GM21786 (cell line): ENCODE data around the gene OR4M1.
"Not testable (repeated sequence)": the region's sequence is repeated elsewhere in the genome, so short reads cannot be mapped to it uniquely, and the experiment has no call there.

Experiments
- ATAC-seq: cut with Tn5 transposase; IDR thresholded peaks from one replicate; pipeline ENCODE4 v1.9.1; 2021; ENCODE audit not compliant: unreplicated experiment

OR4M1 gene, protein sequence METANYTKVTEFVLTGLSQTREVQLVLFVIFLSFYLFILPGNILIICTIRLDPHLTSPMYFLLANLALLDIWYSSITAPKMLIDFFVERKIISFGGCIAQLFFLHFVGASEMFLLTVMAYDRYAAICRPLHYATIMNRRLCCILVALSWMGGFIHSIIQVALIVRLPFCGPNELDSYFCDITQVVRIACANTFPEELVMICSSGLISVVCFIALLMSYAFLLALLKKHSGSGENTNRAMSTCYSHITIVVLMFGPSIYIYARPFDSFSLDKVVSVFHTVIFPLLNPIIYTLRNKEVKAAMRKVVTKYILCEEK

DNA sequence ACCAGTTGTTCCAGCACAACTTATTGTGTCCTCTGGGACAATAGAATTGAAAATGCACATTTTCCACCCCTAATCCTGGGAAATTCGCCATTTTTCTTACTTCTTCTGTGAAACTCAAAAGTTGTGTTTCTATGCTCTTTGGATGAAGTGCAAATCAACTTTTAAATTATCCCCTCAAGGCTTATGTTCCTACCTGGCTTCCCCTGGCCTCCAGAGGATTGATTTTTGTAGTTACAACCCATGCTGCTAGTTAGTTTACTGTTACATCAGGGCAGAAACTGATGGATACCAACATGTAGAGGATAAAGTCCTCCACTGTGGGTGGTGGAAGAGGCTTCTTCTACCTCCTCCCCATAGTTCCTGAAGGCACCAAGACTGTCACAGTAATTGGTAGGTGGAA is at the start of gene OR4M1:
OR4M1 (plus strand) TSS at position 301 of the 400 bp plus-strand sequence. CDS start 6,819 bp downstream, outside the sequence.
- ATAC-seq = not testable (repeated sequence)

DNA sequence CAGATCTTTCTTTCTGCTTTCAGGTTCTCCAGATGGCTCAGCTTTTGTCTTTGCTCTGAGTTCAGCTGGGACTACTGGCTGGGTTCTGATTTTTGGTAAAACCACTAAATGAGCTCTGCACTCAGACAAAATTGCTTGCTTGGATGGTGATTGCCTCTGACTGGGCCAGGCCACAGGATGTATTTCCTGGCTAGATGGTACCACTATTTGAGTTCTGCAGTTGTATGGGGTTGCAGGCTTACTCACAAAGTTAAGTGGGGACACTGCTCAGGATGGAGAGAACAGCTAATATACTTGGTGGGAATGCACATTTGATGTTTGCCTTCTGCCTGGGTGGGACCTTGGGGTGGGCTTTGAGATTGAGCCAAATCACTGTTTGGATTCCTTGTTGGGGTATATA is 43.9 kb upstream of the OR4M1 start:
- no peak for ATAC-seq

DNA sequence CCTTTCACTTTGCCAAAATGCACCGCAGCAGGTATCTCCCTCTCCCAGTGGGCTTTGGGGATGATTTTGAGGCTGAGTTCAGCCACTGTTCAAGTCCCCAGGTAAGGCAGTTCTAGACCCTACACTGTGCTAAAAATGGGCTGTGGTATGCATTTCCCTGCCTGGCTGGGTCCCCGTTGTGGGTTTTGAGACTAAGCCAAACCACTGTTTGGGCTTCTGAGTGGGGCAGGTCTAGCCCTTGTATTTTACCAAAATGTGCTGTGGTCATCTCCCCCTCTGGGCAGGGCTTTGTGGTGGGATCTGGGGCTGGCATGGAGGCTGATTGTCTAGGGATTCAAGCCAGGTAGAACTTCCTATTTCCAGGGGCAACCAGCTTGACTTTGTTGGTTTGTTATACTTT is 43.5 kb upstream of the OR4M1 start:
- no peak for ATAC-seq

DNA sequence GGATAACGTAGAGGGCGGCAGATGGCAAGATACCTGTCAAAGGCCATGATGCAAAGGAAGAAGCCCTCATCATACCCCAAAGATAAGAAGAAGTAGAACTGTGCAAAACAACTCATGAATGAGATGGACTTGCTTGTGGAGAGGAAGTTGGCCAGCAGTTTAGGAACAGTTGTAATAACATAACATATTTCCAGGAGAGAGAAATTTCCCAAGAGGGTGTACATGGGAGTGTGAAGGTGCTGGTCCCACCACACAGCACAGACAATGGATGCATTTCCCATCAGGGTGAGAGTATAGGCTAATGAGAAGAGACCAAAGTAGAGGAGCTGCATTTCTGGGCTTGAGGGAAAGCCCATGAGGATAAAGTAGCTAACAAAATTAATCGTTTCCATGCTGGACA is 39.4 kb upstream of the OR4M1 start:
- ATAC-seq = not testable (repeated sequence)

DNA sequence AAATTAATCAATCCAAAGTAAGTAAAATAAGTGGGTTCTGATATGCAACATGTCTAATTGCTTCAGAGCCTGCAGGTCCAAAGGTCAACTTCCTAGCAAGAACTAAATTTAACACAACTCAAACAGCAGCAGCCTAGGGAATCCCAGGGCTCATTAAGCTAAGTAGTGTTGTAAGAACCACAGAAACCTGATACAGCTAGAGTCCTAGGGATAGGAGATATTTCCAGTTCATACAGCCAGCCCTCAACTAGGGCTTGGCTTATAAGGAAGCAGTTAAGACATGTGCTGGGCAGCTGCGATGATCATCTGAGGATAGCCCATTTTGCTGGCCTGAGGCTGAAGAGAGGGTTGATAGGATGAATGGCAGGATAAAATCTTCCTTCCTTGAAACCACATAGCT is 30.0 kb upstream of the OR4M1 start, which contains the start of gene OR4Q3:
OR4Q3 (plus strand) TSS at position 316 of the 400 bp plus-strand sequence.
- ATAC-seq = no peak

DNA sequence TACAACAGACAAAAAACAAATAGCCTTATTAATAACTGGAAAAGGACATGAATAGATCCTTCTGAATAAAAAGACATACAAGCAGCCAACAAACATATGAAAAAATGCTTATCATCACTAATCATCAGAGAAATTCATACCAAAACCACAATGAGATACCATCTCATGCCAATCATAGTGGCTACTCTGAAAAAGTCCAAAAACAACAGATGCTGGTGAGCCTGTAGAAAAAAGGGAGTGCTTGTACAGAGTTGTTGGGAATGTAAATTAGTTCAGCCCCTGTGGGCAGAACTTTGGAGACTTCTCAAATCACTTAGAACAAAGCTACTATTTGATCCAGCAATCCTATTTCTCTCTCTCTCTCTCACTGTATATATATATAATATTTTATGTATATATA is 21.0 kb upstream of the OR4M1 start:
- not testable (repeated sequence) for ATAC-seq

DNA sequence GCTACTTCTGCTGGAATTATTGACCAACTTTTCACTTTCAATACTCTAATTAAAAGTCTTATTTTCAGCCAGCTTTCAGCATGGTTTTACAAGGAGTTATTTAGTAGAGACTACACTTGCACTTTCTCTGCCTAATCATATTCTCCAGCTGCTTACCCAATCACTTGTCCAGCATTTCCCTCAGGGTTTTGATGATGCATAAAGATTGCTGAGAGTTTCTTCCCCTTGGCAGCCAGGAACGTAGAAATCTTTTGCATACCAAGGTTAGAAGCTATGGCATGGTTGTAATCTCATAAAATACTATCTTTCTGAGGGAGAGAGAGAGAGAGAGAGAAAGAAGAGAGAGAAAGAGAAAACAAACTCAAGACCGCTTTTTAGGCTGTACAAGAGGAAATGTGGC is 19.1 kb upstream of the OR4M1 start:
- no peak for ATAC-seq

DNA sequence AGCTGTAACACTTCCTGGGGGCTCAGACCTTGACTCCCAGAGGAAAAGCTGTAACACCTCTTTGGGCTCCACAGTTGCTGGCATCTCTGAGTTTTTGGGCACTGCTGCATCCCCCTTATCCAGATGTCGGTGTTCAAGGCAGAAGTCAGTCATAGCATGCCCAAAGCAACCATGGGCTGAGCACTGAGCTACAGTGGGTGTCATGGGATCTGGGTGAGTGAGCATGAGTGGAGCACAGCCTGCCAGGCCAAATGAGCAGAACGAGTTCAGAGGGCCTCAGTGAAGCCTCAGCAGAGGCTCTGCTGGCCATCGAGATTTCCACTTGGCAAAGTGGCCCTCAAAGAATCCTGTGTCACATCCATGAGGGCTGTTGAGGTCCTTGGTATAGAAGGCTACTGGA is 1.8 kb upstream of the OR4M1 start:
- not testable (repeated sequence) for ATAC-seq

DNA sequence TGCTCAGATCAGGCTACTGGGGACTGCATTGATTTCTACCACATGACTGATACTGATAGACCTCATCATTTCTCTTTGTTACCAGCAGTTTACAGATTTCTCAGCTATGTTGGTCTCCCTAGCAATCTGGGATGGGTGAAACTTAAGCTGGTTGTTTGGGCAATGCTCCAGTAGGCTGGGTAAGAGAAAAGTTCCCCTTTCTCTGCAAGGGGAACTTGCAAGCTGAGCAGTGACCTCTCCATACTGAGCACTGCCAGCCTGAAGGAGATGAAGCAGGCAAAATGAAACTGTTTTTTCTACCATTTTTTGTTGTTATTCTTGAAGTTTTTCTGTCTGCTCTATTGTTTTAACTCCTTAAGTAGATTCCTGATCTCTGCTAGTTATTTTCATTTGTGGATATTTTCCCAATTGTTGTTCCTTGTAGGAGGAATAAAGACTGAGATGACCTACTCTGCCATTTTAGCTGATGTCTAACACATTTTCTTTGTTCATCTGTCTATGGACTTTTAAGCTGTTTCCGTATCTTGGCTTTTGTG is 1.3 kb upstream of the OR4M1 start:
- no peak for ATAC-seq

DNA sequence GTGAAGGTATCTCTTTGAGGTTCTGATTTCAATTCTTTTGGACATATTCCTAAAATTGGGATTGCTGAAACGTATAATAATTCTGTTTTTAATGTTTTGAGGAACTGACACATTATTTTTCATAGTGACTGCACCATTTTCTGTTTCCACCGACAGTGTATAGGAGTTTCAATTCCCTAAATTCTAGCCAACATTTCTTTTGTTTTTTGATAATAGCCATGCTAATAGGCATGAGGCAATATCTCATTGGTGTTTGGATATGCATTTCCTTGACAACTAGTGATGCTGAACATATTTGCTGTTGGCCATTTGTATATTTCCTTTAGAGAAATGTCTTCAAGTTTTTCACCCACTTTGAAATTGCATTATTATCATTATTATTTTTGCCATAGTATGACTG is 850 bp upstream of the OR4M1 start:
- ATAC-seq = not testable (repeated sequence)

DNA sequence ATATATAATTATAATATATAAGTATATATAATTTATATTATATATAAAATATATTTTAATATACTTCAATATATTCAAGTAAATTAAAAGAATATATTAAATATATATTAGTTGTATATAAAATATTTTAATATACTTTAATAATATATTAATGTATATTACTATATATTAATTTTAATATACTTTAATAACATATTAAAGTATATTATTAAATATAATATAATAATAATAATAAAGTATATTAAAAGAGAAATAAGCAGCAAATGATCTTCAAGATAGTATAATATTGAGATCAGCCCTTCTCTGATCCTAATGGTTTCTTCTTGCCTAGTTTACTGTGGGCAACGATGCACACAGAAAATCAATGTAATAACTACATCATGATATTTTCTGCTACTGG is 2.3 kb downstream of the OR4M1 start:
- ATAC-seq = no peak

DNA sequence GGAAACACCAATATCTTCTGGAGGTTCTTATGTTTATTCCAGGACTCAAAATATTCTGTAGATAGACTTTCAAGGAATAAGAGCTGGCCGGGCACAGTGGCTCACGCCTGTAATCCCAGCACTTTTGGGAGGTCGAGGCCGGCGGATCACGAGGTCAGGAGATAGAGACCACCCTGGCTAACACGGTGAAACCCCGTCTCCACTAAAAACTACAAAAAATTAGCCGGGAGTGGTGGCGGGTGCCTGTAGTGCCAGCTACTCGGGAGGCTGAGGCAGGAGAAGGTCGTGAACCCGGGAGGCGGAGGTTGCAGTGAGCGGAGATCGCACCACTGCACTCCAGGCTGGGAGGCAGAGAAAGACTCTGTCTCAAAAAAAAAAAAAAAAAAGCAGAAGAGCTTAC is 12.5 kb downstream of the OR4M1 start:
- ATAC-seq = not testable (repeated sequence)

DNA sequence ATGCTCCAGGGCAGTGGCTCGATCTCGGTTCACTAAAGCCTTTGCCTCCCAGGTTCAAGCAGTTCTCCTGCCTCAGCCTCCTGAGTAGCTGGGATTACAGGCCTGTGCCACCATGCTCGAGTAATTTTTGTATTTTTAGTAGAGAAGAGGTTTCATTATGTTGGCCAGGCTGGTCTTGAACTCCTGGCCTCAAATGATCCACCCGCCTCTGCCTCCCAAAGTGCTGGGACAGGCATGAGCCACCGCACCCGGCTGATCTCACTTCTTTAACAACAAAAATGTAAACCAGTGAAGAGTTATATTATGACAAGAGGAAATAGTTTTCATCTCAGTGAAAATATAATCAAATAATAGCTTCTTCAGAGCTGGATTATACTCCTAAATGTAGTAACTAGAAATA is 14.0 kb downstream of the OR4M1 start:
- not testable (repeated sequence) for ATAC-seq

DNA sequence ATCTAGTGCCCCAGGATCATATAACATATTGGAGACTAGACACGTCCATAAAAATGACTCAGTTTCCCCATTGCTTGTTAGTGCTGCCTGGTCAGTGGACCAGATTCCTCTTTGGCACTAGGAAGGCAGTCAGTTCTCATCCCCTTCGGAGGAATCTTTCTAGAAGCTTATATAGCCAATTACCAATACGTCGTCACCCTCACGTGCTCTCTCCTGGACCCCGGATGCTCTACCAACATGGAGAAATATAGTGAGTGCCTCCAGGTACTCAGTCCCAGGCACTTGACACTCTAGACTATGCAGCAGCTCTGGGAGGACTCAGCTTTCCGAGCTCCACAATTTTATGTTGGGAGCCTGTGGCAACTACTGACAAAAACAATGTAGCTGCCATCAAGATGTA is 14.8 kb downstream of the OR4M1 start:
- ATAC-seq = not testable (repeated sequence)

DNA sequence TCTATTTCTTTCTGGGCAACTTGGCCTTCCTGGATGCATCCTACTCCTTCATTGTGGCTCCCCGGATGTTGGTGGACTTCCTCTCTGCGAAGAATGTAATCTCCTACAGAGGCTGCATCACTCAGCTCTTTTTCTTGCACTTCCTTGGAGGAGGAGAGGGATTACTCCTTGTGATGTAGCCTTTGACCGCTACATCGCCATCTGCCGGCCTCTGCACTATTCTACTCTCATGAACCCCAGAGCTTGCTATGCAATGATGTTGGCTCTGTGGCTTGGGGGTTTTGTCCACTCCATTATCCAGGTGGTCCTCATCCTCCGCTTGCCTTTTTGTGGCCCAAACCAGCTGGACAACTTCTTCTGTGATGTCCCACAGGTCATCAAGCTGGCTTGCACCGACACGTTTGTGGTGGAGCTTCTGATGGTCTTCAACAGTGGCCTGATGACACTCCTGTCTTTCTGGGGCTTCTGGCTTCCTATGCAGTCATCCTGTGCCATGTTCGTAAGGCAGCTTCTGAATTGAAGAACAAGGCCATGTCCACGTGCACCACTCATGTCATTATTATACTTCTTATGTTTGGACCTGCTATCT is 23.3 kb downstream of the OR4M1 start:
- not testable (repeated sequence) for ATAC-seq

DNA sequence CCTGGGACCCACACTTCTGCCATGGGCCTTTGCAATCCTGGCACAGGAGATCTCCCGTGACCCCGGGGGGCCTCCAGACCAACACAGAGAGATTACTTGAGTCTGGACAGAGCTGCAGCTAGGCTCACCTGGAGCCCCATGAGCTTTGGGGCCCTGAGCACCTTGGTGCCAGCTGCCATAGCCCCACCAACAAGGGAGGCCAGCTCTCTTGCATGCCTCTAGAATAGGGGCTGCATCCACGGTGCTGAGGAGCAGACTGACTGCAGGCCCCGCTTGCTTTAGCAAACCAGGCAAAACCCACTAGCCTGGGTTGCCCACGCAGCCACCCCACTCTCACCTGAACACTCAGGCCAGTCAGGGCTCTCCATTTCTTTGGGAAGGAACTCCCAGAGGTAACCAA is 26.6 kb downstream of the OR4M1 start:
- no peak for ATAC-seq

DNA sequence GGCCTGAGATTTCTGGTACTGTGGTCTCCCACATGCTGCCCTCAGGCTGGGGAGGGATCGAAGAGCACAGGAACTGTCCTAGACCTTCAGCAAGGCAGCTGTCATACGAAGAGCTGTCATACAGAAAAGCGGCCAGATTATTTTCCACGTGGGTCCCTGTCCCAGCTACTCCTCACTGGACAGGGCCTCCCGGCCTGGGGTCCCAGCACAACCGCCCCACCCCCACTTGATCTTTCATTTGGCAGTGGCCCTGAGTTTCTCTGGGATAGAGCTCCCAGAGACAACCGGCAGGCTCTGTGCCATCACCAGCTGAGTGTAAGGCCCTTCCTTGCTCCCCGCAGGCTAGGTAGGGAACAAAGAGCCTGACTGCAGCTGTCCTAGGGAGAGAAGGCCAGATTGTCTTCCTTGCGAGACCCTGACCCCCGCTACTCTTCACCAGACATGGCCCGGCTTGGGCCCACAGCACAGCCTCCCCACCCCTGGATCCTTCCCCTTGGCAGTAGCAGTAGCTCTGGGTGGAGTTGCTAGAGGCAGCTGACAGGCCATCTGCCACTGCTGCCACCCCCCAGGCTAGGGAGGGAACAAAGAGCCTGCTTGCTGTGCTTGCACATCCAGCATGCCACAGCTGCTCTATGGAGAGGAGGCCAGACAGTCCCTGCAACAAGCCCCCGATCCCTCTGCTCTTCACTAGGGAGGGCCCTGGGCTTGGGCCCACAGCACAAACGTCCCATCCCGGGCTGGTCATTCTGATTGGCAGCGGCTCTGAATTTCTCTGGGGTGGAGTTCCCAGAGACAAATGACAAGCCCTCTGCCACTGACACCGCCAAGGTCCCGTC is 27.2 kb downstream of the OR4M1 start:
- no peak for ATAC-seq

DNA sequence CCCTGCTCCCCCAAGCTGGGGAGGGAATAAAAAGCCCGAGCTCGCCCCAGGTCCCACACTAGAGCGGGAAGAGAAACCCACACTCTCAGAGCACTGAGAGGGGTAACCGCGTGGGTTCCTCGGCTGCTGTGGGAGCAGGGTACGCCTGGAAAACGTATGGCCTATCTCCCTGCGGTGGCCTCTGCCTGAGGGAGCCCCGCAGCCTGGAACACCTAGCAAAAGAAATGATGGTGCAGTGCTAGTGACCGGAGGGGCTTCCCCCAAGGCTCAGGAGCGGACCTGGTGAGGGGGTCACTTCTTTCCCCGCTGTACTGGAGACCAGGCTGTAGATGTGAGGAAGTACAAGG is 27.8 kb downstream of the OR4M1 start:
- ATAC-seq = no peak

DNA sequence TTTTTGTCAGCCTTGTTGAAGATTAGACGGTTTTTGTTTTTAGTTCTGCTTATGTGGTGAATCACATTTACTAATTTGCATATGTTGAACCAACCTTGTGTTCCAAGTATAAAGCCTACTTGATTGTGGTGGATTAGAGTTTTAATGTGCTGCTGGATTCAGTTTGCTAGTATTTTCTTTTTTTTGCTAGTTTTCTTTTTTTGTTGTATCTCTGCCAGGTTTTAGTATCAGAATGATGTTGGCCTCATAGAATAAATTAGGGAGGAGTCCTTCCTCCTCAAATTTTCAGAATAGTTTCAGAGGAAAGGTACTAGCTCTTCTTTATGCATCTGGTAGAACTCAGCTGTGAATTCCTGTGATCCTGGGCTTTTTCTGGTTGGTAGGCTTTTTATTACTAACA is 30.2 kb downstream of the OR4M1 start, which contains the start of gene OR4N2:
OR4N2 (plus strand) TSS at position 301 of the 400 bp plus-strand sequence. CDS start 23,679 bp downstream, outside the sequence.
- ATAC-seq = not testable (repeated sequence)

DNA sequence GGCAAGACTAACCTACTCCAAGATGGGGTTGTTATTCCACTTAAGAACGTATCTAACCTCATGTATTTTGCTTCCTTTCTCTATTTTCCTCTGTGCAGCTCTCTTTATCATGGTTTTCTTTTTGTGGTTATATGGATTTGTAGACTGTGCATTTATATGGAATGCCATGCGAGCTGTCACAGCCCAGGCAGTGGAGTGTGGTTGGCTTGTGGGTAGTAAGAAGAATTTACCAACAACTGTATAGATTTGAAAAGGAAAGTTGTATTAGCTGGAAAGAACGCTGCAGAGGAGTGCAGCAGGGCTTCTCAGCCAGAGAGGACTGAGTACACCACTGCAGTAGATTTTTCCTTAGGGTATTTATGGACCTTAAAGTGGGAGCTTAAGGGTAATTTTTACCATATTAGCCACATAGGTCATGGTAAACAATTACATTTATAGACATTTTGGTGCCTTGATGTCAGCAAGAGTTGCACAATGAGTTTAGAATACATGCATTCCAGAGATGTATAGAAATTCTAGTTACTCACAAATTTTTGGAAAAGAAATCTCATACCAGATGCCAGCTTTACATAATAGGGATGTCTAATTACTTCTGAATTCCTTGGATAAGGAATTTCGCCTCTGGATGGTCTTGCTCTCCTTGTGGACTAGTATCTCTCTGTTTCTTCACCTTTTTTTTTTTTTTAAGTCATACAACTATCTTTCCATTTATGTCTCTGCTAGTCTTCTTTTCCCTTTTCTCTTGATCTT is 40.0 kb downstream of the OR4M1 start:
- ATAC-seq = not testable (repeated sequence)

DNA sequence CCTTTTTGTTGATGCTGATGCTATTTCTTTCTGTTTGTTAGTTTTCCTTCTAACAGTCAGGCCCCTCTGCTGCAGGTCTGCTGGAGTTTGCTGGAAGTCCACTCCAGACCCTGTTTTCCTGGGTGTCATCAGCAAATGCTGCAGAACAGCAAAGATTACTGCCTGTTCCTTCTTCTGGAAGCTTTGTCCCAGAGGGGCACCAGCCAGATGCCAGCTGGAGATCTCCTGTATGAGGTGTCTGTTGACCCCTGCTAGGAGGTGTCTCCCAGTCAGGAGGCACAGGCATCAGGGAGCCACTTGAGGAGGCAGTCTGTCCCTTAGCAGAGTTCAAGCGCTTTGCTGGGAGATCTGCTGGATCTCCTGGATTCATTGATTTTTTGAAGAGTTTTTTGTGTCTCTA is 46.6 kb downstream of the OR4M1 start:
- not testable (repeated sequence) for ATAC-seq
